AG04450 (cell line): ENCODE measurements around the gene APH1A. TPM values are rescaled to one million over a fixed set of nuclear protein-coding genes. Genes with fewer than 3 reads are reported as not detected.

Source experiments
- CTCF ChIA-PET: fragments of 300-600, 350-600 bp; formaldehyde crosslinking; extraction: SDS; loops from one replicate; lab custom pipeline; 2022; ENCODE audit warnings: antibody characterized with exemption, inconsistent platforms; lab: Charles Lee
- POLR2A ChIA-PET: fragments of 350-600 bp; formaldehyde crosslinking; extraction: SDS; loops from one replicate; lab custom pipeline; 2021; ENCODE audit warnings: antibody characterized with exemption, inconsistent platforms; lab: Yijun Ruan, JAX
- DNase-seq: peaks from one replicate; pipeline ENCODE4 v3.0.0-alpha.2; 2011; ENCODE audit warnings: low read depth, low spot score
- H3K27ac ChIP-seq: one replicate; pipeline ENCODE4 v1.5.1; 2012; ENCODE audit warnings: low read depth, low read length, control low read depth
- H3K27me3 ChIP-seq: one replicate; pipeline ENCODE4 v1.6.0; 2012; ENCODE audit warnings: low read length; ENCODE audit not compliant: control insufficient read depth, insufficient read depth
- H3K4me3 ChIP-seq: 2 replicates; pipeline ENCODE4 v1.5.1; 2011; ENCODE audit warnings: mild to moderate bottlenecking, low read depth, low read length, control low read depth
- H3K9me3 ChIP-seq: 2 replicates; pipeline ENCODE4 v1.5.1; 2012; ENCODE audit warnings: low read length; ENCODE audit not compliant: control insufficient read depth, insufficient read depth
- CTCF ChIP-seq: IDR thresholded peaks from 2 replicates; pipeline ENCODE4 v1.5.1; 2011; ENCODE audit warnings: low read depth, low read length, control low read depth, inconsistent platforms
- polyA plus RNA-seq: library from polyadenylated mRNA; depleted of rRNA; stranded (reverse); fragments of >200 nt; gene quantifications from 2 replicates; pipeline ENCODE4 v1.2.3, GENCODE V29; 2011

APH1A gene
- polyA plus RNA-seq, 1 experiment: 121 TPM

DNA sequence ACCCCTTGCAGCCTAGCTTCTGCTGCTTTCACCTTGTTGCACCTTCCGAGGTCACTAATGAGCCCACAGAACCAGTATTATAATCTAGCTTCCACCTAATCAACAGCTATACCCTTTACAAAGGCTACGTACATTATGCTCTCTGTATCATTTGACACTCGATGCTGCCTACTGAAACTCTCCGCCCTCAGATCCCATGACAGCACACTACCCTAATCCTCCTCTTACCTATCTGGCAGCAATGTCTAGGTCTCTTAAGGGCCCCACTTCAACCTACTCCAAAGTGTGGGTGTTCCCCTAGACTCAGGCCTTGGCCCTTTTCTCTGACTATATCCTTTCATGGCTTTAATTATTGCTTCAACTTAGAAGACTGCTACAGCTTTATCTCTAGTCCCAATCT lies 20.0 kb upstream of the APH1A start:
- POLR2A ChIA-PET: no interaction called here

DNA sequence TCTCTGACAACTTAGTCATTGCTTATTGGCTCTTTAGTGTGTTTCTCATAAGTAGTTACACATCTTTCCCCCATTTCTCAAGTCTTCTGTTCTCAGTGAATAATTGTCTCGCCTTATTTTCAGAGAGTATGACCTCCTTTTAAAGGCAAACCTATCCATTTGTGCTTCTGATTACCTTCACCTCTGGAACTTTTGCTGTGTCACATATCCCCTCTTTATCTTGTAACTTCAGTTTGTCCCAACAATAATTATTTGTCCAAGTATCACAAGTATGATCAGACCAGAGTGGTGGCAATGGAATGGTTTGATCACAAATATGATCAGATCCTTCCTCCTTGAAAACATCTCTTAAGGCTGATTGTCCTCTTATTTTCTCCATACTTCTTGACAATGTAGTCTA lies 19.6 kb upstream of the APH1A start:
- no peaks in the 10 kb centered on the region for H3K27me3 ChIP-seq
- no peak overlapping the region for H3K4me3 ChIP-seq
- ChIA-PET POLR2A (interaction anchor here (0.7 kb wide), 1 partner anchor 13 kb away, joined by 3 read pairs; no protein-coding TSS in a partner anchor), CTCF (interaction anchor here (1.0 kb wide), 1 partner anchor 15 kb away, joined by 4 read pairs; no protein-coding TSS in a partner anchor)
- DNase-seq: no peak
- no peak overlapping the region for H3K27ac ChIP-seq
- TF ChIP-seq CTCF: no peak
- H3K9me3 ChIP-seq: no peaks in the 10 kb centered on the region

More for the DNA sequence above, 20.0 kb upstream of the APH1A start:
- DNase-seq: no peak
- TF ChIP-seq CTCF: no peak
- H3K27me3 ChIP-seq: no peaks in the 10 kb centered on the region
- H3K9me3 ChIP-seq: no peaks in the 10 kb centered on the region
- H3K4me3 ChIP-seq: no peak overlapping the region
- no peak overlapping the region for H3K27ac ChIP-seq
- CTCF ChIA-PET: interaction anchor here (1.0 kb wide), 1 partner anchor 16 kb away, joined by 4 read pairs; no protein-coding TSS in a partner anchor

DNA sequence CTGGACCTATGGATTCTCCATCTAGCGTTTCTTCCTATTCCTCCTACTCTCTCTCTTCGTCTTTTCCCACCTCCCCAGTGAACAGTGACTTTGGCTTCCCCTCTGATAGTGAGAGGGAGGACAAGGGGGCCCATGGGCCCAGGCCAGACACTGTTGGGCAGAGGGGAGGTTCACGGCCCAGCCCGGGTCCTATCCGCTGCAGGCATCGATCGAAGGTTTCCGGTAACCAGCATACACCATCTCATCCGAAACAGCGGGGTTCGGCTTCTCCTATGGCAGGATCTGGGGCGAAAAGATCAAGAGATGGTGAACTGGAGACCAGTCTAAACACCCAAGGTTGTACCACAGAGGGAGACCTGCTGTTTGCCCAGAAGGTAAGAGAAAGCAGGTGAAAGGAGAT lies 14.4 kb upstream of the APH1A start:
- no peak for TF ChIP-seq CTCF
- ChIA-PET CTCF (interaction anchor here (1.3 to 3.5 kb wide), 2 partner anchors 11 to 27 kb away, joined by 10 to 44 read pairs; partner anchors contain the start of gene C1orf54), POLR2A (no interaction called here)
- Histone ChIP-seq H3K9me3 (no peaks in the 10 kb centered on the region; the same call in 1 of the 2 replicates), H3K27me3 (no peaks in the 10 kb centered on the region), H3K27ac (no peak overlapping the region), H3K4me3 (peak overlapping the region; percentile 77)
- no peak for DNase-seq

DNA sequence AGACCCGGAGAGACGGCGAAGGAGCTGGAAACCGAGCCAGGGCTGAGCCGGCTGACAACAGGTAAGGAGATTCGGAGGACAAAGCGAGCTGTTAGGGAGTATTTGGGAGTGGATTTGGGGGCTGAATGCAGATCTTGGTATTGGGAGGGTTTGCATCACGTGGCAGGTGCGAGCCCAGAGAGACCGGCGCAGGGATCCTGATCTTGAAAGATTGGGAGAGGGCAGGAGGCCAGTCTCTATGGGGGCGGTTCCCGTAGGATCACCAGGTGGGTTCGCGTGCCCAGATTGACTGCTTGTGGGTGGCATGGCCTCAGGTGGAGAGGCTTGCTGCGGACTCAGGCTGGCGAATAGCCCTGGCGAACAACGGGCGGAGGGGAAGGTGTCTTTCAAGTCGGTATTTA lies 13.7 kb upstream of the APH1A start:
- peak overlapping the region; percentile 3 for H3K27ac ChIP-seq
- H3K27me3 ChIP-seq: no peaks in the 10 kb centered on the region
- TF ChIP-seq CTCF: no peak
- CTCF ChIA-PET: interaction anchor here (0.6 to 3.5 kb wide), 4 partner anchors 10 to 251 kb away, joined by 3 to 44 read pairs (median 6); partner anchors contain the start of gene C1orf54
- POLR2A ChIA-PET: interaction anchor here (0.6 to 1.7 kb wide), 3 partner anchors 10 to 345 kb away, joined by 3 to 7 read pairs (median 6); partner anchors contain the start of genes APH1A and C1orf54
- peak overlapping the region; percentile 77 for H3K4me3 ChIP-seq
- no peaks in the 10 kb centered on the region; the same call in 1 of the 2 replicates for H3K9me3 ChIP-seq
- no peak for DNase-seq
